NCI-H146 (cell line): ENCODE results near the gene CEACAM4.
"Not testable (repeated sequence)": the region's sequence is repeated elsewhere in the genome, so short reads cannot be mapped to it uniquely, and the experiment has no call there.

Experiments used
- DNase-seq: peaks from one replicate; lab custom pipeline; 2025; lab: John Stamatoyannopoulos, UW

Gene CEACAM4

DNA sequence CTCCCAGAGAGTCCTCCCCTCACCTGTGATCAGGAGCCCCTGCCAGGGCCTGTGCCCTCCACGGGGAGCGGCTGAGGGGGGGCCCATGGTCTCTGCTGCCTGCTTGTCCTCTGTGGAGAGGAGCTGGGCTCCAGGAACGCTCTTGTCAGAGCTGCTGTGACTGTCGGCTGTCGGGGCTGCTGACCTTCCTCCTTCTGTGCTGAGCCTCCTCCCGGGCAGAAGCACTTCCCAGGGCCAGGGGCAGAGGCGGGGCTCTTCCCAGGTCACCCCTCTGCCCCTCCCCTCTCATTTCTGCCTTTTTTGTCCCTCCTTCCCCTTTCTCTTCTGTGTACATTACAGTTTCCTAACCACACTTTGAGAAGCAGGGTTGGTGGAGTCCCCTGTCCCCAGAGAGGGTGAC, at the start of gene CEACAM4:
TSS of gene CEACAM4 (minus strand) at position 198 of the 400 bp plus-strand sequence. CDS start at position 87, 111 bp downstream.
- DNase-seq: no peak

DNA sequence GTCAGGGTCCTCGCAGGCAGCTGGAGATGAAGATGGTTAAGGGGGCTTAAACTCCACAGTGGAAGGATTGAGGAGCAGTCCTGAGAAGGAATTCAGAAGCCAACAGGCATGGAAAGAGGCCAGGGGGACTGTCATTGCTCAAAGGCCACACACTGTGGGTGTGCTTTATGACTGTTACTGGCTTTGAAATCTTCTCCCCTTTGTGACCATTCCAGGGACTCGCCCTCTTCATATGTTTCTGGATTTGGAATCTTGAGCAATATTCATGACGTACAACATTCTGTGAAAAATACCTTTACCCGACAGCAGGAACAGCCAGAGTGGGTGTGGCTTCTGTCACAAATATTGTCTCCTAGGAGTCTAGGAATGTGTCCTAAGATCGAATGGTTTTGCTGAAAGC, 44.6 kb upstream of the CEACAM4 start:
- no peak for DNase-seq

DNA sequence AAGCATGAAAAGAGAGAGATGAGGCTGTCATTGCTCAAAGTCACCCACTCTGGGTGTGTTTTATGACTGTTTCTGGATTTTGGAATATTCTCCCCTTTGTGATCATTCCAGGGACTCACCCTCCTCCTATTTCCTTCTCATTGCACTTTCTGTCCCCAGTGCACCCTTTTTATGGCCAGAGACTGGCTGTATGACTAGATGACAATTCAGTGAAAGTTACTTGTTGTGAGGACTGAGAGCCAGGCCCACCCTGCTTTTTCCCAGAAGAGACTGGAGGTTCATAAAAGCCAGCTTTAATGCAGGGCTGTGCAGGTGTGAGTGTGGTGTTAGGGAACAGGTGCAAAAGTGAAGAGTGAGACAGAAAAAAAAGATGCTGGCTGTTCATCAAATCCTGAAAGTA, 43.9 kb upstream of the CEACAM4 start:
- DNase-seq: no peak

DNA sequence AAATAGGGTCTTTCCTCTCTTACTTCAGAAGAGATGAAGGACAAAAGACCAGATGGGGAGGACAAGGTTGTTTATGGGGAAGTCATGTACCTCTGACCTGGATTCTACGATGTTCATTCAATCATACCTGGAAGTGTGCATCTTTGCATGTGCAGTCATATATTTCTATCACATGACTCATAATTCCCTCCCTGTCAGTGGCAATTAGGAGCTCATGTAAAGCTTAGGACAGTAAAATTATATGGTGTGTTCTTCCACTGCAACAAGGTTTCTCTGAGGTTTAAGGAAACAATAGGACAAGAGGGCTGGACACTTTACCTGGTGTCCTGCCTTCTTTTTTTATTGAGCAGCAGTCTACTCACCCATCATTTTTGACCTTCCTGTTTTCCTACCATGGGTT, 41.4 kb upstream of the CEACAM4 start:
- DNase-seq: no peak

DNA sequence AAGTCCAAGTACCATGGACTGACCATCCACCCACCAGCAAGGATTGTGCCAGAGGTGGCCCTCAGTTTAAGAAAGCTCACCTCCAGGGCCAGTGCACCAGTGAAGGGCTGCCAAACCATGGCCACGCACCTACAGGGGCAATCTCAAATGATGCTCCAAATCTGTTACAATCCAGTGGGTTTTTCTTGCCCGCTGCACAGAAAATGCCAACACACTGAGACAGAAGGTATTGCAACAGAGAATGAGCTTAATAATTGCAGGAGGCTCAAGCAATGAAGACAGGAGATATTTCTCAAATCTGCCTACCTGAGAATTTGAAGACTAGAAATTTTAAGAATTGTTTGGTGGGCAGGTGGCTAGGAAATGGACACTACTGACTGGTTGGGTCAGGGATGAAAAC, 39.2 kb upstream of the CEACAM4 start:
- no peak for DNase-seq

DNA sequence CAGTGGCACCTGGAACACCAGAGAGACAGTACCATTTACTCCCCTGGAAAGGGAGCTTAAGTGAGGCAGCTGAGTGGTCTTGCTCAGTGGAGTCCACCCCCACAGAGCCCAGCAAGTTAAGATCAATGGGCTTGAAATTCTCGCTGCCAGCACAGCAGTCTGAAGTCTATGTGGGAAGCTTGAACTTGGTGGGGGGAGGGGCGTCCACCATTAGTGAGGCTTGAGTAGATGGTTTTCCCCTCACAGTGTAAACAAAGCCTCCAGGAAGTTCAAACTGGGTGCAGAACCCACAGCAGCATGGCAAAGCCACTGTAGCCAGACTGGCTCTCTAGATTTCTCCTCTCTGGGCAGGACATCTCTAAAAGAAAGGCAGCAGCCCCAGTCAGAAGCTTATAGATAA, 30.3 kb upstream of the CEACAM4 start:
- no peak for DNase-seq

DNA sequence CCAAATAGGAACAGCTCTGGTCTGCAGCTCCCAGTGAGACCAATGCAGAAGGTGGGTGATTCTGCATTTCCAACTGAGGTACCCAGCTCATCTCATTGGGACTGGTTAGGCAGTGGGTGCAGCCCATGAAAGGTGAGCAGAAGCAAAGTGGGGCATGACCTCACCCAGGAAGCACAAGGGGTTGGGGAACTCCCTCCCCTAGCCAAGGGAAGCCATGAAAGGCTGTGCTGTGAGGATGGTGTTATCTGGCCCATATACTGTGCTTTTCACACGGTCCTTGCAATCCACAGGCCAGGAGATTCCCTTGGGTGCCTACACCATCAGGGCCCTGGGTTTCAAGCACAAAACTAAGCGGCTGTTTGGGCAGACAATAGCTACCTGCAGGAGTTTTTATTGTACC, 29.9 kb upstream of the CEACAM4 start:
- not testable (repeated sequence) for DNase-seq

DNA sequence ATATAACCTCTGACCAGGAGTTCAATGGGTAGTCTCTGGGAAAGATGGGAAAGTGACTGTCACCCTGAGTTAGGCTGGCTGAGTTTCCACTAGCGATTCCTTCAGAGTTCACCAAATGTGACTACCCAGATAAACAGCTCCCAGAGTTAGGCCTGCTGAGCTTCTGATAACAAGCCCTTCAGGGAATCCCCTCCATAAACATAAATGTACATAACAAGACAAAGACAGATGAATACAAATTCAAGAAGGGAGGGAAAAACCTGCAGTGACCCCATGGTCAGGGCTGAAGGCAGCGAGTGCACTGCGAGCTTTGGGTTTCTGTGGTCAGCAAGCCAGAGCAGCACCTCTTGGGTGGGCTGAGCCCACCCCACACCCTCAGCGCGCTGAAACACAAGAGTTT, 25.4 kb upstream of the CEACAM4 start:
- DNase-seq: no peak

DNA sequence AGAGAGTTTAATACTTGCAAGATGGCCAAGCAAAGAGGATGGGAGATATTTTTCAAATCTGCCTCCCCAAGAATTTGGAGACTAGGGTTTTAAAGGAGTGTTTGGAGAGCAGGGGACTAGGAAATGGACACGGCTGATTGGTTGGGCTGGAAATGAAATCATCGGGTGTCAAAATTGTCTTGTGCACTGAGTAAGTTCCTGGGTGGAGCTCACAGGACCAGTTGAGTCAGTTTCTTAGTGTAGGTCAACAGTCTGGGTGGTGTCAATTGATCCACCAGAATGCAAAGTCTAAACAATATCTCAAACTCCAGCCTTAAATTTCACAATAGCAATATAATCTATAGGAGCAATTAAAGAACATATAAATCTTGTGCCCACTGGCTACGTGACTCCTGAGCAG, 23.0 kb upstream of the CEACAM4 start:
- DNase-seq: no peak

DNA sequence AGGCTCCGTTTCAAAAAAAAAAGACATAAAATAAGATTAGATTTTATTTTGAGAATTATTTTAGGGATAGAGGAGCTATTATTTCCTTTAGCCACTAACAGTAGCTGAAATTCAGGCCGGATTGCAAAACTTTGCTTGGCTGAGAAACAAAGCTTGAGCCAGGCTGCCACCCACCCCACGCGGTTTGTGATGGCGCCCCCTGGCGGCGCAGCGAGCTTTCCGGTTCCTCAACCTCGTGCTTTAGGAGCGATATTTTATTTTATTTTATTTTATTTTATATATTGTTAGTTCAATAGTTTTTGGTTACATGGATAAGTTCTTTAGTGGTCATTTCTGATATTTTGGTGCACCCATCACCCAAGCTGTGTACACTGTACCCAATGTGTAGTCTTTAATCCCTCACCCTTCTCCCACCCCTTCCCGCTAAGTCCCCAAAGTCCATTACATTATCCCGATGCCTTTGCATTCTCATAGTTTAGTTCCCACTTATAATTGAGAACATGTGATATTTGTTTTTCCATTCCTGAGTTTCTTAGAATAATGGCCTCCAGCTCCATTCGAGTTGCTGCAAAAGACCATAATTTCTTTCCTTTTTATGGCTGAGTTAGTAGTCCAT, 19.8 kb upstream of the CEACAM4 start:
- no peak for DNase-seq

DNA sequence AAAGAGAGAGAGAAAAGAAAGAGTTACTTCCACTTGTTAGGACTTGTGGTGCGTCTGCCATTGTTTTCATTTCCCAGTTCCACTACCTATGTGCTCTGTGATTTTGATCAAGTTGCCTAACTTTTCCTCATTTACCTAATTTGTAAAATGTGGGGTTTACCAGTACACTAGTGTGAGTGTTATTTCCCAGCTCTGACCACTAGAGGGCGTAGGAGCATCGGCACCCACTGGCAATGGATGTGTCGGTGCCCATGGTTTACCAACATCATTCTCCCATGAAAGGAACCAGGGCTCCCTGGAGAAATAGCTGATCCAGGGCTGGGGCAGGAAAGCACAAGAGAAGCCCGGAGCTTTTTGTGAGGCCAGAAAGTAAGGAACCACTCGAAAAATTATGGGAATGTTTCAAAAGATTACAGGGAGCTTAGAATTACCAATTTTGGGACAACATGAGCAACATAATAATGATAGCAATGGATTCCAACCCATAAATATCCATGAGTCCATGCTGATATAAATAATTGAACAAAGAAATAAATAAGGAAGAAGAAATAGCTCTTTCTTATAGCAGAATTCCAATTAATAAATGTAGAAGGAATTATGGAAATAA, 15.1 kb upstream of the CEACAM4 start:
- peak; percentile 42 for DNase-seq

DNA sequence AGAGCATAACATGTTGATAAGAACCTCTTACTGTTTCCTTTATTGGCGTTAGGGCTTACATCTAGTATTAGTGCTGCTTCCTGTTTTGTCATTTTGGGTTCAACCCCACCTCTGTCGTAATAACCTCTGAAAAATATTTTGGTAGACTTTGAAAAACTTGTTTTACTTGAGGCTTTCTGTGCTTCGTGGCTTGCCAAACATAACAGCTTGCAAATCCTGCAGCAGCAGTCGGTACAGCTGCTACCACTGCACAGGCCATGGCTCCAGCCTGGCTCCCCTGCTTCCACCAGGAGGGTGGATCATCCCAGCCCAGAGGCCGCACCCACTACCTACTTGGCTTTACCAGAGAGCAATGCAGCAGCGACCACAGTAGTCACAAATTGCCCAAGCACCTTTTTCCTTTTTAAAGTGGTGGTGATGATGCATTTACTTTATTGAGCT, 11.8 kb upstream of the CEACAM4 start:
- DNase-seq: no peak

DNA sequence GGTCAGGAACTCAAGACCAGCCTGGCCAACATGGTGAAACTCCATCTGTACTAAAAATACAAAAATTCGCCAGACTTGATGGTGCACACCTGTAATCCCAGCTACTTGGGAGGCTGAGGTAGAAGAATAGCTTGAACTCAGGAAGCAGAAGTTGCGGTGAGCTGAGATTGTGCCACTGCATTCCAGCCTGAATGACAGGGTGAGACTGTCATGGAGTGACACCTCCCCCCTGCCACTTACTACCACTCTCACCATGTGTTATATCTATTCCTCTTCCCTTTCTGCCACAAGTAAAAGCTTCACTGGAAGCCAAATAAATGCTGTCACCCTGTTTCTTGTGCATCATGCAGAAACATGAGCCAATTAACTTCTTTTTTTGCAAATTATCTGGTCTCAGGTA, 10.6 kb upstream of the CEACAM4 start:
- DNase-seq: no peak

DNA sequence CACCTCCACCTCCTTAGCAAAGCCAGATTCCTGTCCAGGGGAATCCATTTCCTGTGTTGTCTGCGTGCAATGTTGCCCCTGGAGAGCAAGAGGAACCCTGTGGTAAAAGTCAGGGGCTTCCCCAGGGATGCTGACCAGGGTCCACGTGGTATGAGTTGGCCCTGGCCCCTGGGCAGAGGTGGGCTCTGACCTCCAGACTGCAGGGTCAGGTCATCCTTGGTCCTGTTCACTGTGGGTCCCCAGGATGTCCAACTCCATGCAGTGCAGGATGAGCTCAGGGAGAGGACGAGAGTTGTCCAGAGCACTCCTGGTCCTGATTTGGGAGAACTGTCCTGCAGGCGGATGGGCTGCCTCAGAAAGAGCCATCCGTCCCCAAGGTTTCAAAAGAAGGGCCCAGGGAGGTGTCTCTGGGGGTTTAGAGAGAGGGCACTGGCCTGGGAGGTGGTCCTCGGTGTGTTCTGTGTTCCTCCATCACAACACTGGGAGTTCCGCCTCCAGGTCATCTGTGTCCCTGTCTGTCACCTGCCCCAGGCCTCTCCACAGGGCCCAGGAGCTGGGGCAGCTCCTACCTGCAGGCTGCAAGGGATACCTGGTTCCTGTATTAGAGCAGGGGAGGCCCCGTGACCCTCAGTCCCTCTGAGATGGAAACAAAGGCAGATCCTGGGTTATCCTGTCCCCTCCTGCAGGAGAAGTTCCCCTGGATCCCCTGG, 1.2 kb upstream of the CEACAM4 start:
- DNase-seq: no peak

DNA sequence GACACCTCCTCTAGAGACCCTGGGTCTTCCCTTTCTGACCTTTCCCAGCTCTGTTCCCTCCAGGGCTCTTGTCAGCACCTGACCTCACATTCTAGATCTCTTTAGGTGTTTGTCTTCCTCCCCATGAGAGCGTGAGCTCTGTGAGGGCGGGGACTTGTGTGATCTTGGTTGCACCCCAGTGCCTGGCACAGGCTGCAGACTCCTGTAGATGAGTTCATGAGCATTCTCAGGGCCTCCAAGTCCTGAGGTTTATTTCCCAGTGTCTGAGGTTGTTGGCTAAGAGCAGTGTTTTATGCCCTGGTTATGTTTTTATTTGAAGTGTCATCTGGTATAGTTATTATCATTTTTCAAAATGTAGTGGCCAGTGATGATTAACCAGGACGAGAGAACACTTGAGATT, 596 bp downstream of the CEACAM4 start:
- no peak for DNase-seq

DNA sequence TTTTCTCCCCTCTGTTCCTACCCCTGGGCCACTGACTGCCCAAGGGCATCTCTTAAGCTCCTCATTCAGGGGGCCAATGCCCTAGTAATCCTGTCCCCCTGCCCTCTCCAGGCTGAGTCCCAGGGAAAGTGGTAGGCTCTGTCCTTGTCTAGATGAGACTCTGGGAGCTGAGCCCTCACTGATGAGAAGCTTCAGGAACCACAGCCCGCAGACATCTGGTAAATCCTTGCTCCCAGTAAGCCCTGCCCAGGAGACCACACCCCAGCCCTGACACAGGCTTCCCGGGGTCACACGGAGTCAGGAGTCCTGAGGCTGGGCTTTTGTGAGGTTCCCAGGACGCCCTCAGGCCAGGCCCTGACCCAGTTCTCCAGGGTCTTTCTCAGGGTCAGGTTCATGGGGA, 1.9 kb downstream of the CEACAM4 start:
- DNase-seq: no peak

DNA sequence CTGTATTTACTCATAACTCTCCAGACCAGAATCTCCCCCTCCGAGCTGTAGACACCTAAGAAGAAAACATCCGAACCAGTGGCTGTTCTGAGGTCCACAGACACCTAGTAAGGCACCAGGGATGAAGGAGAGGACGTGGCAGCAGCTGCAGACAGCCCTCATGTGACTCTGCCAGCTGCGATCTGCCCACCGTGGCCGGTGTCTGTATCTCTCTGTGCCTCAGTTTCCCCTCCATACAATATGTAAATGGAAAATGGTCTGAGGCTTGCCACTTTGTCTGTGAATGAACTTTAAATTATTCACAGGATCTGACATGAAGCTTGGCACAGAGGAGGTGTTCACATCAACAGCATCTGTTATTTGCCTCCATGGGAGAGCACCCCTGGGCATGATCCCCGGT, 2.4 kb downstream of the CEACAM4 start:
- DNase-seq: no peak

DNA sequence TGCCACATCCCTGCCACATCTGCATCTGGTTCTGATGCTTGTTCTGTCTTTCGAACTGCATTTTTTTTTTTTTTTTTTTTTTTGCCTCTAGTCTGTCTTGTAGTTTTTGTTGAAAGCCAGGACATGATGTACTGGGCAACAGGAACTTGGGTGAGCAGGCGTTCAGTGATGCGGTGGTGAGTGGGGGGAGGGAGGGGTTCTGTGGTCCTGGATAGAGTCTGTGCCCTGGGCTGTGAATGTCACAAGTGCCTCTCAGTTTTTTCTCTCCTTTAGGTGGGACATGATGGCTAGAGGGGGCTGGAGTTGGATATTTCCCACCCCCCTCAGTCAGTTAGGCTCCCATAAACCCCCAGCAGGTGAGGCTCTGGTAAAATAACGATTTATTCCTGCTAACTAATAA, 3.5 kb downstream of the CEACAM4 start:
- no peak for DNase-seq

DNA sequence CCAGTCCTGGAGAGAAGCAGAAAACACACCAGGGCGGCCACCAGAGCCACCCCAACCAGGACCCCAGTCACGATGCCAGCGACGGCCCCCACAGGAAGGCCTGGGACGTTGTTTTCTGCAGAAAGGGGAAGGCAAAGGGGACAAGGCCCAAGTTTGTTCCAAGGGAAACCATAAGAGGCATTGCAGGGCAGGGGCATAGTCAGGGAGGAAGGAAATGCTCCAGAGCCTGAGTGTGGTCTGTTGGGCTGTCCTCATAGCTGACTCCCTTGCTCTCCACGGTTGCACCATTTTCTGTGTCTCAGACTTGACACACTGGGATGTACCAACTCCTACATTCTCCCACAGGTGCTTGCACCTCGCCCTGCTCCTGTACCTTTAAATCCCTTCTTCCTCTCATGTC, 5.2 kb downstream of the CEACAM4 start:
- no peak for DNase-seq

DNA sequence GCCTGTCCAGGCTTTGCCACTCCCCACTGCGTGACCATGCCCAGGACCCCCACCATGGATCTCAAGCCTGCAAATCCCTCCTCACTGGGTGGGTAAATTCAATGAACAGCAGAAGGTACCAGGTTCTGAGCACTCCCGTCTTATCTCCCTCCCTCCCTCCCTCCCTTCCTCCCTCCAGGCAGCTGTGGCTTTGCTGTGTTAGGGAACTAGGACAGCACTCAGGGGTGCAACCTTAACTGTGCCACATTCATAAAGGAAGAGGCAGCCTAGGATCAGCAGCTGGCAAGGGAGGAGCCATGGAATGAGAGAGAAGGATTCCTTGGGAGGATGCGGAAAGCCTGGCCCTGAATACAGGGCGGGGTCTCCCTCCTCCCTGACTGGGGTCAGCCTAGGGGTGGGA, 5.6 kb downstream of the CEACAM4 start:
- no peak for DNase-seq

DNA sequence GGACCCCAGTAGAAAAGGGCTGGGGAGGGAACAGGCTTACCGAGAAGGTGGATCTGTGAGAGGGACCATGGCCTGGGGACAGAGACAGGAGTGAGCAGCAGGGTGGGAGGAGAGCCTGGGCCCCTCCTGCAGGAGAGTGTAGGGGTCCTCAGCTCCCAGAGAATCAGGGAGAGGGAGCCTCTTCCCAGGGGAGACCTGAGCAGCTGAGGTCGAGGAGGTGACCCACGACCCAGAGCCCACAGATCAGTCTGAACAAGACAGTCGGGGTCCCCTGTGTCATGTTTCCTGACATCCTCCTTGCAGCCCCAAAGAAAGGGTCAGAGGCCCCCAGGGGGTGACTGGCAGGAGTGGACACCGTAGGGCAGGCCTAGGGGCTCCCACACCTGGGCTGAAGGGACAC, 6.7 kb downstream of the CEACAM4 start:
- DNase-seq: no peak

DNA sequence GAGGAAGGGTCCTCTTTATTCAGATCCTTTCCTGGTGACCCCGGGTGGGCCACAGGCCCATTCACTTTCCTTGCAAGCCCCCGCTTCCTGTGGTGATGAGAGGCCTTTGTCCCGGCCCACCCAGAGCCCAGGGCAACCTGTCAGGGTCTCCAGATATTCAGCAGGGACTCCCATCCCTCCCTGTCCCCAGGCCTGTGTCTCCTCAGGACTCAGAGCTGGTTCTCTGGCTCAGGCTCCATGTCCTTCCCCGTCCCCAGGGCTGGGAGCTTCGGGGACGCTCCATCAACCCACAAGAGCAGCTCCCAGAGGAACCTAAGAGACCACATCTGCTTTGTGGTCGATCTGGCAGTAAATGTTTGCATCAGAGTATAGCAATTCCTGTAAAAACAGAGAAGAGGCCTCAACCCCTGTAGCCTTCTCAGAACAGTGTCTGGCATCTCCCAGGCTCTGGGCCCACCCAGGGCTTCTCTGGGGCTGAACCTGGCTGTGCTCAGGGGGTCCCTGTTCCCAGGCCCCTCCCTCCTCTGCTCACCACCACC, 7.8 kb downstream of the CEACAM4 start:
- DNase-seq: no peak
